Urothelium cell line (cell line): Measurements from ENCODE around the gene GNB5.
"Not testable (repeated sequence)": the region's sequence is repeated elsewhere in the genome, so short reads cannot be mapped to it uniquely, and the experiment has no call there.

Source experiments
- DNase-seq: peaks from one replicate; pipeline ENCODE4 v3.0.0; 2011; ENCODE audit warnings: low spot score, mixed read lengths
- FAIRE-seq: peaks from 2 replicates; lab custom pipeline; 2011; peaks lifted over from hg19 to GRCh38; lab: Jason Lieb, UNC

Gene GNB5

DNA sequence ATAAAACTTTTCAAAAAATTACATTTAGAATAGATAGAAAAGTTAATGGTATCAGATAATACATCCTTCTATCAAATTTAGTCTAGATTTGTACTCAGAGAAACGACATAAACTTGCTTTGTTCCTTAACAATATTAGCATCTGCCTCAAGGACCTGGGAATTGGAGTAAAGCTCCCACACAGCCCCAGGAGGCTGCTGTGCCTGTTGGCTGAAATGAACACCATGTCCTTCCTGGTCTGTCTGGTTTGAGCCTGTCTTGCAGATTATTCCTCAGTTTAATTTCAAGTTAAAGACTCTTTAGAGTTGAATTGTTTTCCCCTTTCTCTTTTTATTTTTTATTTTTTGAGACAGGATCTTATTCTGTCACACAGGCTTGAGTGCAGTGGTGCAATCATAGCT is 19.4 kb downstream of the GNB5 start:
- FAIRE-seq, result no peak
- no peak for DNase-seq

DNA sequence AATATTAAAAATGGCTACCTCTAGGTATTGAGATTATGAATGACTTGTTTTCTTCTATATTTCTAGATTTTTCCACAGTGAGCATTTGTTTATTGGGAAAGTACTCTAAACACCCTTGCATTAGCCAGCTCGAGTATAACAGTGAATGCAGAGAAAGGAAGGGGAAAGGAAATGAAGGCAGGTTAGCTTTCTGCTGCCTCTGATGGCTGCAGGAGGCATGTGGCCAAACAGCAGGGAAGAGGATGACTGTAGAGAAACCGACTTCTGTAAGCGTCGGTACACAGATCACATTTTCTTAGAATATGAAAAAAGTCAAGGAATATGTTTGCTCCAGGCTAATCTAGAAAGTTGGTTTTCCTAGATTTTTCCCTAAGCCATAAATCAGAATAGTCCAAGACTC is 19.8 kb downstream of the GNB5 start:
- FAIRE-seq (no peak), DNase-seq (no peak)

DNA sequence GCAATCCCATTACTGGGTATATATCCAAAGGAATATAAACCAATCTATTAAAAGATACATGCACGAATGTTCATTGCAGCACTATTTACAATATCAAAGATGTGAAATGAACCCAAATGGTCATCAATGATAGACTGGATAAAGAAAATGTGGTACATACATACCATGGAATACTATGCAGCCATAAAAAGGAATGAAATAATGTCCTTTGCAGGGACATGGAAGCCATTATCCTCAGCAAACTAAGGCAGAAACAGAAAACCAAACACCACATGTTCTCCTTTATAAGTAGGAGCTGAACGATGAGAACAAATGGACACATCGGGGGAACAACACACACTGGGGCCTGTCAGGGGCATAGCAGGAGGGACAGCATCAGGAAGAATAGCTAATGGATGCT is 21.0 kb downstream of the GNB5 start:
- FAIRE-seq, DNase-seq: not testable (repeated sequence)

DNA sequence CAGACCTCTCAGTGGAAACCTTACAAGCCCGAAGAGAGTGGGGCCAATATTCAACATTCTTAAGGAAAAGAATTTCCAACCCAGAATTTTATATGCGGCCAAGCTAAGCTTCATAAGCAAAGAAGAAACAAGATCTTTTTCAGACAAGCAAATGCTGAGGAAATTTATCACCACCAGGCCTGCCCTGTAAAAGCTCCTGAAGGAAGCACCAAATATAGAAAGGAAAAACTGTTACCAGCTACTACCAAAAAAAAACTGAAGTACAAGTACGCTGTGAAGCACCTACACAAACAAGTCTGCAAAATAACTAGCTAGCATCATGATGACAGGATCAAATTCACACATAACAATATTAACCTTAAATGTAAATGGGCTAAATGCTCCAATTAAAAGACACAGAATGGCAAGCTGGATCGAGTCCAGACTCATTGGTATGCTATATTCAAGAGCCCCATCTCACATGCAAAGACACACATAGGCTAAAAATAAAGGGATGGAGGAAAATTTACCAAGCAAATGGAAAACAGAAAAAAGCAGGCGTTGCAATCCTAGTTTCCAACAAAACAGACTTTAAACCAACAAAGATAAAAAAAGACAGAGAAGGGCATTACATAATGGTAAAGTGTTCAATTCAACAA is 25.6 kb downstream of the GNB5 start:
- FAIRE-seq, DNase-seq: not testable (repeated sequence)

DNA sequence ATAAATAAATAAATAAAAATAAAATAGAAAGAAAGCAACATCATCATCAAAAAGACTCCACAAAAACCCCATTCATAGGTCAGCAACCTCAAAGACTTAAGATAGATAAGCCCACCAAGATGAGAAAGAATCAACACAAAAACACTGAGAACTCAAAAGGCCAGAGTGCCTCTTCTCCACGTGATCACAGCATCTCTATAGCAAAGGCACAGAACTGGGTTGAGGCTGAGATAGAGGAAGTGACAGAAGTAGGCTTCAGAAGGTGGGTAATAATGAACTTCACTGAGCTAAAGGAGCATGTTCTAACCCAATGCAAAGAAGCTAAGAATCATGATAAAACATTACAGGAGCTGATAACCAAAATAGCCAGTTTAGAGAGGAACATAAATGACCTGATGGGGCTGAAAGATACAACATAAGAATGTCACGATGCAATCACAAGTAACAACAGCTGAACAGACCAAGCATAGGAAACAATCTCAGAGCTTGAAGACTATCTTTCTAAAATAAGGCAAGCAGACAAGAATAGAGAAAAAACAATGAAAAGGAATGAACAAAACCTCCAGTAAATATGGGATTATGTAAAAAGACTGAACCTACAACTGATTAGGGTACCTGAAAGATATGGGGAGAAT is 26.4 kb downstream of the GNB5 start:
- no peak for FAIRE-seq

DNA sequence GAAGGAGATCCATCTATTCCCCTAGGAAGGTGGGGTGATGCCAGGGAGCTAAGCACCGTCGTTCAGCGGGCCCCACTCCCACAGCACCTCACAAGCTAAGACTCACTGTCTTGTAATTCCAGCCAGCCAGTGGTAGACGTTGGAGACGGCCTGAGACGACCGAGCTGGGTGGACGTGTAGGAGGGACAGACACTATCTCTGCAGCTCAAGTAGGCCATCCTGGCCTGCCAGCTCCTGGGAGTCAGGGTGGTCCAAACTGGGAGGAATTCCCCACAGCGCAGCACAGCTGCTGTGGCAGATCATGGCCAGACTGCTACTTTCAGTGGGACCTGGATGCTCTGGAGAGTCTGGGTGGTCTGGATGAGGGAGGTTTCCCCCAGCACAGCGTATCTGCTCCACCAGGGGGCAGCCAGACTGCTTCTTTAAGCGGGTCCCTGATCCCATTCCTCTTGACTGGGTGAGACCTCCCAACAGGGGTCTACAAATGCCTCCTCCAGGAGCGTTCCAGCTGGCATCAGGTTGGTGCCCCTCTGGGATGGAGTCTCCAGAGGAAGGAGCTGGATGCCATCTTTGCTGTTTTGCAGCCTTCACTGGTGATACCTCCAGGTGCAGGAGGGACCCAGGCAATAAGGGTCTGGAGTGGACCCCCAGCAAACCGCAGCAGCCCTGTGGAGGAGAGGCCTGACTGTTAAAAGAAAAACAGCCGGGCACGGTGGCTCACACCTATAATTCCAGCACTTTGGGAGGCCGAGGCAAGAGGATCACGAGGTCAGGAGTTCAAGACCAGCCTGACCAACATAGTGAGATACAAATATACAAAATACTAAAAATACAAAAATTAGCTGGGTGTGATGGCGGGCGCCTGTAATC is 27.6 kb downstream of the GNB5 start:
- FAIRE-seq (no peak), DNase-seq (no peak)

More for the DNA sequence above, 26.4 kb downstream of the GNB5 start:
- no peak for DNase-seq

DNA sequence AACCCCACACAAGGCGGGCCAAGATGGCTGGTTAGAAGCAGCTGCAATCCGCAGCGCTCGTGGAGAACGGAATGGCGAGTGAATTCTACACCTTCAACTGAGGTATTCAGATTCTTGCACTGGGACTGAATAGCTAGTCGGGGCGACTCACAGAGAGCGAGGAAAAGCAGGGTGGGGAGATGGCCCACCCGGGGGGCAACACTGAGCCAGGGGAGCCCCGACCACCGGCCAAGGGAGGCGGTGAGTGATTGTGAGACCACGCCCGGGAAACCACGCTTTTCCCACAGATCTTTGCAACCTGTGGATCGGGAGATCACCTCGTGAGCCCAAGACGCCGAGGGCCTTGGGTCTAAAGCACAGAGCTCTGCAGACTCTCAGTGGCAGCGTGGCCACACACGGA is 28.3 kb downstream of the GNB5 start:
- DNase-seq, result no peak
- no peak for FAIRE-seq

DNA sequence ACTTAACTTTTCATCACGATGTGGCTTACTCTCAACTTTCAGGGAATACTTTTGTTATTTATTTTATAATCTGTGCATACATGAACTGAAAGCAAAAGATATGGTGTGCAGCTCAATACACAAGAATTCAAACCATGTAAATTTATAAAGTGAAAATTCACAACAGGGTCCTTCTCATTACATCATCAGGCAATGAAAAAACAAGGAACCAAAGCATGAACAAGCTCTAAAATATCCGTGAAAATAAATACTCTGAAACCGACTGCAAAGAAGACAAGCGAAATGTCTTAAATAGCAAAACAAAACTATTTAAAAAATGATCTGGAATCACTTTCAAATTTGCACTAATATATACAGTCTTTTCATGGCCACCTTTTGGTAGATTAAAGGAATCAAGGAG is 28.9 kb downstream of the GNB5 start:
- no peak for DNase-seq
- no peak for FAIRE-seq

DNA sequence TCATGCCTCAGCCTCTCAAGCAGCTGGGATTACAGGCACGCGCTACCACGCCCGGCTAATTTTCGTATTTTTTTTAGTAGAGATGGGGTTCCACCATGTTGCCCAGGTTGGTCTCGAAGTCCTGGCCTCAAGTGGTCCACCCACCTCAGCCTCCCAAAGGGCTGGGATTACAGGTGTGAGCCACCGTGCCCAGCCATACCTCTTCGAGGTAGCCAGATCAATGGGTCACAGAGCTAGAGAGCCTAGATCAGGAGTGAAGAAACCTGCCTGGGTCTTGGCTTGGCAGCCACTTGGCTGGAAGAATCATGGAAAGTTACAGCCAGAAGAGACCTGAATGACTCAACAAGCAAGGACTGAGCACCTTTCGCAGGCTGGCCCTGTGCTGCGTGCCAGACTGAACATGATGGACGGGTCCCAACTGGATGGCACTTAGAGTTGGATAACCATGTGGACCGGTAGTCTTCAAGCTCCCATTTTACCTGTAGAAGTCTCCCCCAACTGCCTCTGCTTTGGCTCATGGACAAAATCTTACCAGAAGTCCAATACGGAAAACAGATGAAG is 29.7 kb downstream of the GNB5 start:
- FAIRE-seq, result no peak
- no peak for DNase-seq

DNA sequence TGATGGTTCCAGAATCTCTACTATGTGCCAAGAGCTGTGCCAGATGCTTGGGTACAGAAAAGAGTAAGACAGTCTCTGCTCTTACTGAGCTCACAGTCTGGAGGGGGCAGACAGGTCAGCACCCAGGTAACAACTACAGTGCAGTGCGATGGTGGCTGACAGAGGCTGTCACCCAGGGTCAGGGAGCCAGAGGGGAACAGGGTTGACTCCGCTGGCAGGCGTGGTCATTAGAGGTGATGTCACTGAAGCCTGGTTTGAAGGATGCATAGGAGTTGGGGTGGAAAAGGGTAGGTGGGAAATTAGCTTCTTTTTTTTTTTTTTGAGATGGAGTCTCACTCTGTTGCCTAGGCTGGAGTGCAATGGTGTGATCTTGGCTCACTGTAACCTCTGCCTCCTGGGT is 31.5 kb downstream of the GNB5 start:
- FAIRE-seq, result no peak
- no peak for DNase-seq

DNA sequence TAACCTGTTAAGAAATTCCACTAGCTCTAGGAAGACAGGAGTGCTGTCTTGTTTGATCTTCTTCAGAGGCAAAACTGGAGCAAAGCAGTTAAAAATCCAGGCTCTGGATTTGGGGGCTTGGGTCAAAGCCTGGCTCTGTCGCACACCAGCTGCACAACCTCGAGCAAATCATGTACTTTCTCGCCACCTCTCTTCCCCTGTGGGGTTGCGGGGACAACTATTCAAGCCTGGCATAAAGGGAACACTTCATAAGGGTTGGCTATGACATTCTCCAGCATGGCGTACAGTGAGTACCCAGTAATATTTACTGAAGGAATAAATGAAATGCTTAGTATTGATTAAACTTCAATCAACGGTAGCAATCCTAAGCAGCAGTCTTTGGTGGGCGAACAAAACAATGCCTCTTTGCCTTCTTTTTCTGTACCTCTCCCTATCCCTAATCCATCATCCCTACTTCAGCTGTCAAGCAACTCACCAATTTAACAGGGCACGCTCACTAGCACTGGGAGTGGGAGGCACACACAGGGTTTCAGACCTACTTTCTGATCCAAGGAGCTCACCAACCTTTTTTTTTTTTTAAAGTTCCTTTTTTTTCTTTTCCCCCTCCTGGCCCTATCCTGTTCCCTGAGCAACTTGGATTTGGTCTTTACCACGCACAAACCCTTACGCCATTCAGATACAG is 33.0 kb downstream of the GNB5 start:
- DNase-seq, result no peak
- no peak for FAIRE-seq

DNA sequence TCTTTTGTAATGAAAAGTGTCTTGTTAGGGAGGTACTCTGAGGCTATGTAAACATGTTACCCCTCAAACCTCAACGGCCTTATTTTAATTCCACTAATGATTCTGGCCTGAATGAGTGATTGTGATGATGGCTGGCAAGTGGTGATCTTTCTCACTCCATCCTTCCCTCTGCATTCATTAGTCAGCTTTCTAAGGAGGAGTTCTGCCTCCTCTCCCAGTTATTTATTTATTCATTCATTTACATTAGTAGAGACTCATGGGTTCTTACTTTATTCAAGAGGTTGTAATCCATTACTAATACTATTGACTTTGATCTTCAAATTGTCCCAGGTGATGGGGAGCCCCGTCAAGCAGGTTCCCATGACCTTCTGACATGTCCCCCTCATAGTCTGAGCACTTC is 35.3 kb downstream of the GNB5 start:
- FAIRE-seq (no peak), DNase-seq (no peak)

DNA sequence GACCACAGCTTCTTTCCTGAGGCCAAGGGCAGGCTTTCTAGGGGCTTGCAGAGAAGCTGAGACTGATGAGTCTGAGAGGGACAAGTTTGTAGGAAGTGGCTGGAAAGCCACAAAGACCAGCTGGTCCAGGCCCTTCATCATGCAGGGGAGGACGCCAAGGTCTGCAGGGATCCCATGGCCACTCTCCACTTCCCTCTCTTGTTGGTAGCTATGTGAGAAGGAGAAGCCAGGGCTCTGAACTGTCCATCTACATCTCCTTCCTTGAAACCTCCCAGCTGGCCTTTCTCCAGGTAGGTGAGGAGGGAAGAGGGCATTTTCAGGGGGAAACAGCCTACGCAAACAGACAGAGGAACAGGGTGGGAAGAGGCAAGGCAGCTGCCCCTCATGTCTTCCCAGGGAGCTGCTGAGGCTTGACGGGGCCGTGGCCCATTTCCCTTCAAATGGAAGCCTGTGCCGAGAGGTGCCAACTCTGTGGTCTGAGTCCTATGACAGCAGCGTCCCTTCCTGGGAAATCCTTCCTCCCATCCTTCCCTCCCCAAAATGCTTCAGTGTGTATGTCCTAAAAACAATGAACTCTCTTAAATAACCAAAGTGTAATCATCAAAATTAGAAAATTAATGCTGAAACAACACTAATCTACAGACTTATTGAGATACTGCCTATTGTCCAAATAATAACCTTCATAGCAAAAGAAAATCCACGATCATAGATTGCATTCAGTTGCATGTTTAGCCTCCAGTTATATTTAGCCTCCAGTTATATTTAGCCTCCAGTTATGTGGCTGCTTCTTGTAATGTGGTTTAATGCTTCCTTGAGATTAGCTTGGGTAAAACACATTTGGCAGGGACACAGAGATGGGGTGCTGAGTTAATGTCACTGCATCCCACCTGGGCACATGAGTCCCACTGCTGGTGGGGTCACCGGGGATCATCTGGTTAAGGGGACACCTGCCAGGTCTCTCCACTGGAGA is 36.0 kb downstream of the GNB5 start:
- no peak for DNase-seq

DNA sequence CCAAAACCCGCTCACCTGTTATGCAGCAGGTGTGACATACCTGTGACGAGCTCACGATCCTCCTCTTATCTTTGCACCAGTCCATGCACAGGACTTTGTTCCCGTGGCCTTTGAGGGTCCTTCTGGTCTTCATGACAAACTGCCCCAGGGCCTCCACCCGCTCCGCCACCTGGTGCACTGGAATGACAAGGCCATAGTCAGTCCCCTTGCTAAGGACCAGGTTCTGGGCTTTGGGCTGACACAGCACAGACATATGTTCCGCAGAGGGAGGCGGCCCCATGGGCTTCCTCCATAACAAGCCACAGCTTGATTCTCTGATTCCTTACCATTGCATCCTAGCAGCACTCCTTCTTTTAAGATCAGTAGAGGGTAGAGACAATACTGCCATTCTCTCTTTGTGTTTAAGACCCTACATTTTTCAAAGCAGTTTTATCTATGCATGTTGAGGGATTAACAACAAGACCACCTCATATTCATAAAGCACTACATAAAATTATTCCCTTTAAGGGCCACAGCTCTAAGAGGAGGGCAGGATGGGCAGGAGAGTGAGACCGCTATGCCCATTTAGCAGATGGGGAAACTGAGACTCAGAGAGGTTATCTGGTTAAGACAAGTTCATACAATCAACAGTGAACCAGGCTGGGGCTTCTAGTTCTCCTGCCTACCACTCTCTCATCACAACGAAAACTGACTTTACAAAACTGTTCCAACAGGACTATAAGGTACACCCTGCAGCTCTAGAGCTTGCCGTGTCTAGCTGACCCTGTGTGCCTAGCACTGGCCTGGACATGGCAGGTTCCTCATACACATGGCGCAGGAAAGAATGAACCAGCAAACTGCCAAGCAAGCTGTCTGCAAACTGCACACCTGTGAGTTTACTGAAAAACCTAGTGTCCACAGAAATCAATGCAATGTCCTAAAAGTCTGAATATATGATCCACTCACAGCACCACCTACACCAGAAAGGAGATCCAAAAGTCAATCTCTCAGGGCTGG is 37.0 kb downstream of the GNB5 start:
- DNase-seq (no peak), FAIRE-seq (no peak)

More for the DNA sequence above, 36.0 kb downstream of the GNB5 start:
- no peak for FAIRE-seq

DNA sequence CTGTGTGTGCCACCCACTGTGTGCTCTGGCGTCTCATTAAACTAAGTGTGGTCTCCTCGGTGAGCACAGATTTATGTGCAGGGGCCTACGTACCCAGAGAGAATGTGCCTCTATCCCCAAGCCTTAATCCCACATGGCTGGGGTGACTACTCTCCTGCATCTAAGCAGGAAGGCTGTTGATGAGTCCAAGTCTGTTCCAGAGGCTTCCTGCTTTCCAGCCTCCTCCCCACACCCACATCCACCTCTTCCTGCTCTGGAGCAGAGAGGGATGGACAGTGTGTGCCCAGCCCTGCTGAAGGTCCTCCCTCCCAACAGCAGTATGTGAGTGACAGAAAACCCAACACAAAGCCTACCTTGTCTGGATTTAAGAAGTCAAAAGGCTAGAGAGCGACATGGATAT is 39.8 kb downstream of the GNB5 start:
- no peak for DNase-seq
- no peak for FAIRE-seq

DNA sequence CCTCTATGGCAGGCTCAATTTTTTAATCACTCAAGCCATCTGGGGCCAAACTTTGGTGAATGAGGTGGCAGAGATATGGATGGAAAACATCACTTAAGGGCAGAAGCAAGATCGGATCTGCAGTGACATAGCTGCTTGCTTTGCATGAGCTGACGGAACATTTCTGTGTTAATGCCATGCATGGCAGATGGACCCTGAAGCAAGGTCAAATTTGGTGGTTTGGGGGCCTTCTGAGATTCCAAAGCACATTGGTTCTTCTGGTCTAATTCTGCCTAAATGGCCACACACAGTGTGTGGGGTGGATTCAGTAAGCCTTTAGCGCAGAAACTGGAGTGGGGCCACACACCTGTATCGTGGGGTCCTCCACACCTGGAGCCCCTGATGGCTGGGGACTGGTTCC is 40.3 kb downstream of the GNB5 start:
- FAIRE-seq, result no peak
- no peak for DNase-seq

DNA sequence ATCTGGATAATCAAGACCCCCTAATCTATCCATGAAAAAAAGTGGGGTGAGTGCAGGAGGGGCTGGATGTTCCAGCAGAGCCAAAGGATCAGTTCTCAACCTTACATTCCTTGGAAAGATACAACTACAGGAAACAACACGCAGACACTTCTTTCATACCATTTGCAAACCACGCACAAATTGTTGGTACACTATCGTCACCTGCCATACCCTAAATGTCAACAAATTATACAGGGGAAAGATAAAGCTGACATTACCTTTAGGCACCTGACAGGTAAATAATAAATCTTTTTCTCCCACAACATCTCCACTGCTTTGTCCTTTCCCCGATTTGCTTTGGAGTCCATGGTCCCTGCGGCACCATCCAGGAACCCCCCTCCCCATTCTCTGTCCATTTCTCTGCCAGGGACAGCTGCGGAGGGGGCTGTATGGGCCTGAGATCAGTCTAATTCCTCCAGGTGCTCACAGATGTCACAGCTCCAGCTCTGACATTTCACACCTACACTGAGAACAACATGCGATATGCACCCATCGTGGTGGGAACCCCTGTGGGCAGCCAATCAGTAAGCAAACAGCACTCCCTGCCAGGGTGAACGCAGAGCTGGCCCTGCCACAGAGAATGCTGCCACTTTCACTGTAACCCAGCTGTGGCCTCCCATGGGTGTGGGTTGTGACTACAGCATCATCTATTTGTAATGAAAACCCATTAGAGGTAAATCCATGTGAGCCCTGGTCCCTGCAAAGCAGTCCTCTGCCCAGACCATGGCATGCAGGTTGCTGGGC is 41.0 kb downstream of the GNB5 start:
- no peak for FAIRE-seq
- DNase-seq, result no peak

DNA sequence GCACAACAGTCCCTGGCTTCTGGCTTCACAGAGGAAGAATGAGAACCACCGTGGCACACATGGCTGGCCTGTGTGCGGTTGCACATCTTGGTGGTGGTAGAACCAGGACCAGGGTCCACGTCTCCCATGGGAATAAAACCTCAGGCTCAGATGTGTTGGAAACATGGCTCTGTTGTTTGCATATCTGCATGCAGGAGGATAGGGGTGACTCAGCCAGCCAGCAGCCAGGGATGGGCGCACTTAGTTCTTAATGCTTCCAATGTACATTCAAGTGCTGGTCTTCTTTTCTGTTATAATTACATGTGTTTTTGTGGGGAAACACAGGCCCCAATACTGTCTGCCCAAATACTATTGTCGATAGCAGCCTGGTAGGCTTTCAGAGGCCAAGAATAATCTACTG is 42.8 kb downstream of the GNB5 start:
- FAIRE-seq, result no peak

More for the DNA sequence above, 42.8 kb downstream of the GNB5 start:
- no peak for DNase-seq
